Activated naive CD8-positive, alpha-beta T cell treated with anti-CD3 and anti-CD28 coated beads, Interleukin-2, amount 50 U/mL, for 24 hours (primary cell): ENCODE results near the gene OR8G5.
"Not testable (repeated sequence)": the region's sequence is repeated elsewhere in the genome, so short reads cannot be mapped to it uniquely, and the experiment has no call there.

ENCODE experiments used
- ATAC-seq: fragments of 150-1000 bp; cut with Tn5 transposase; one replicate; pipeline ENCODE4 v1.10.0; 2021
- DNase-seq: peaks from one replicate; pipeline ENCODE4 v3.0.0; 2021
- H3K27ac Mint-ChIP-seq: one replicate; pipeline ENCODE4 v1.8.0; 2021; ENCODE audit warnings: mild to moderate bottlenecking, mixed read lengths
- H3K27me3 Mint-ChIP-seq: one replicate; pipeline ENCODE4 v1.8.0; 2021; ENCODE audit warnings: mixed read lengths
- H3K36me3 Mint-ChIP-seq: one replicate; pipeline ENCODE4 v1.8.0; 2021; ENCODE audit warnings: low read depth, mixed read lengths
- H3K4me1 Mint-ChIP-seq: one replicate; pipeline ENCODE4 v1.8.0; 2021; ENCODE audit warnings: mixed read lengths
- H3K4me3 Mint-ChIP-seq: one replicate; pipeline ENCODE4 v1.8.0; 2021; ENCODE audit warnings: mild to moderate bottlenecking, moderate library complexity, mixed read lengths
- H3K9me3 Mint-ChIP-seq: one replicate; pipeline ENCODE4 v1.8.0; 2021; ENCODE audit warnings: mixed read lengths

The OR8G5 gene, protein sequence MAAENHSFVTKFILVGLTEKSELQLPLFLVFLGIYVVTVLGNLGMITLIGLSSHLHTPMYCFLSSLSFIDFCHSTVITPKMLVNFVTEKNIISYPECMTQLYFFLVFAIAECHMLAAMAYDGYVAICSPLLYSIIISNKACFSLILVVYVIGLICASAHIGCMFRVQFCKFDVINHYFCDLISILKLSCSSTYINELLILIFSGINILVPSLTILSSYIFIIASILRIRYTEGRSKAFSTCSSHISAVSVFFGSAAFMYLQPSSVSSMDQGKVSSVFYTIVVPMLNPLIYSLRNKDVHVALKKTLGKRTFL

GRCh38 chr11:124256076-124256475, at the start of gene OR8G5:
OR8G5 (plus strand) TSS chr11:124256376; CDS start chr11:124264932, 8,556 bp downstream.
- Mint-ChIP-seq H3K4me1 (no peaks in the 10 kb centered on the region), H3K27me3 (peaks cover 4% of the 10 kb centered on the region), H3K9me3 (no peaks in the 10 kb centered on the region), H3K27ac (no peak within 1 kb of the TSS), H3K4me3 (no peak within 1 kb of the TSS), H3K36me3 (no peaks in the 10 kb centered on the region)
- no peak for ATAC-seq
- no peak for DNase-seq

DNA sequence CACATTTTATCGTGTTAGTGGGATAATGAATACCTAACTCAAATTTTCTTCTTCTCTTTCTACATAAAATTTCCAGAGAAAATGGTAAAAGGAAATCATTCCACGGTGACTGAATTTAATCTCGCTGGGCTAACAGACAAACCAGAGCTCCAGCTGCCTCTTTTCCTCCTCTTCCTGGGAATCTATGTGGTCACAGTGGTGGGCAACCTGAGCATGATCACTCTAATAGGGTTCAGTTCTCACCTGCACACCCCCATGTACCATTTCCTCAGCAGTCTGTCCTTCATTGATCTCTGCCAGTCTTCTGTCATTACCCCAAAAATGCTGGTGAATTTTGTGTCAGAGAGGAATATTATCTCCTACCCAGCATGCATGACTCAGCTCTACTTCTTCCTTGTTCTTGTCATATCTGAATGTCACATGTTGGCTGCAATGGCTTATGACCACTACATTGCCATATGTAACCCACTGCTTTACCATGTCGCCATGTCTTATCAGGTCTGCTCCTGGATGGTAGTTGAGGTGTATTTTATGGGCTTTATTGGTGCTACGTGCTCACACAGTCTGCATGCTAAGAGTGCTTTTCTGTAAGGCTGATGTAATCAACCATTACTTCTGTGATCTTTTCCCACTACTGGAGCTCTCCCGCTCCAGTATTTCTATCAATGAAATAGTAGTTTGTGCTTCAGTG, 48.9 kb upstream of the OR8G5 start:
- DNase-seq: no peak
- H3K4me1 Mint-ChIP-seq: no peaks in the 10 kb centered on the region
- no peak overlapping the region for H3K27ac Mint-ChIP-seq
- no peak overlapping the region for H3K4me3 Mint-ChIP-seq
- no peaks in the 10 kb centered on the region for H3K9me3 Mint-ChIP-seq
- no peaks in the 10 kb centered on the region for H3K27me3 Mint-ChIP-seq
- no peaks in the 10 kb centered on the region for H3K36me3 Mint-ChIP-seq
- ATAC-seq: no peak

- no peak for ATAC-seq
- Mint-ChIP-seq H3K9me3 (no peaks in the 10 kb centered on the region), H3K27ac (no peak overlapping the region)
These were observed 46.3 kb upstream of the OR8G5 start for GRCh38 chr11:124209824-124210357.

DNA sequence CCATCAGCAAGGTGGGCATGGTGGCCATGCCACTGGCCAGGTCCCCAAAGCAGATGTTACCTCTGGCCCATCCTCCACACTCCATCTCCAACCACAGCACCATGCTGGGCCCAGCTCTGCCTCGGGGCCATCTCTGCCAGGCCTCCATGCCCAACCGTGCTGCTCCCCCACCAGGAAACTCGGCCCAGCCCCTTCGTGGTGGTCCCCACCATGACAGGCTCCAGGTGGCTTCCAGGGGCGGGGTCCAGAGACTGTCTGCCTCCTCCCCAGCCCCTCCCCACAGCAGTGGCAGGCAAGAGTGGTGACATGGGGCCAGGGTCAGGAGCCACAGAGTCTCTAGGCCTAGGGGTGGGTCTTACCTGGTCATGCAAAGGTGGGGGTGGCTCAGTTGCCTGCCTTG, 45.8 kb upstream of the OR8G5 start:
- no peak overlapping the region for H3K4me3 Mint-ChIP-seq

More at GRCh38 chr11:124209824-124210357, 46.3 kb upstream of the OR8G5 start:
- Mint-ChIP-seq H3K27me3 (no peaks in the 10 kb centered on the region), H3K4me1 (no peaks in the 10 kb centered on the region), H3K36me3 (no peaks in the 10 kb centered on the region), H3K4me3 (no peak overlapping the region)
- no peak for DNase-seq

DNA sequence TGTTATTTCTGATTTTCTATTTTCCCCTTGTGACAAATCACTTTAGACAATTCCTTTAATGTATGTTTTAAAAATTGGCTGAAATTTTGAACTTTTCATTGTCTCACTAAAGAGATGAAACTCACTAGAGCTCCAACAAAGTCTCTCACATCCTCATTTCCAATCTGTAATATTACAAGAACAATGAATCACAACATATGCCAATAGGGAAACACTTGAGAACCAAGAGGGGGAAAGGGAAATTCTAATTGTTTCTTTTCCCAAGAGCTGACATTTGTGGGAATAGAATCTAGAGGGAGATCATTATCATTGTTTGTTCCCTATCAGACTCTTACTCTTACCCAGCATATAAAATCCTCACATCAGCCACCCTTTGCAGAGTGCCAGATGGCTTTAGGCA, 44.9 kb upstream of the OR8G5 start:
- Mint-ChIP-seq H3K4me1 (no peaks in the 10 kb centered on the region), H3K9me3 (no peaks in the 10 kb centered on the region), H3K4me3 (no peak overlapping the region), H3K27me3 (no peaks in the 10 kb centered on the region), H3K27ac (no peak overlapping the region), H3K36me3 (no peaks in the 10 kb centered on the region)
- DNase-seq (no peak), ATAC-seq (no peak)

More for the DNA sequence above, 45.8 kb upstream of the OR8G5 start:
- Mint-ChIP-seq H3K36me3 (no peaks in the 10 kb centered on the region), H3K9me3 (no peaks in the 10 kb centered on the region), H3K4me1 (no peaks in the 10 kb centered on the region), H3K27ac (no peak overlapping the region), H3K27me3 (no peaks in the 10 kb centered on the region)
- DNase-seq (no peak), ATAC-seq (no peak)

- ATAC-seq: no peak
- no peaks in the 10 kb centered on the region for H3K27me3 Mint-ChIP-seq
- H3K9me3 Mint-ChIP-seq: no peaks in the 10 kb centered on the region
- no peaks in the 10 kb centered on the region for H3K4me1 Mint-ChIP-seq
- no peak overlapping the region for H3K27ac Mint-ChIP-seq
- no peak overlapping the region for H3K4me3 Mint-ChIP-seq
- H3K36me3 Mint-ChIP-seq: no peaks in the 10 kb centered on the region
- no peak for DNase-seq
These were observed 42.1 kb upstream of the OR8G5 start for GRCh38 chr11:124214027-124214426.

DNA sequence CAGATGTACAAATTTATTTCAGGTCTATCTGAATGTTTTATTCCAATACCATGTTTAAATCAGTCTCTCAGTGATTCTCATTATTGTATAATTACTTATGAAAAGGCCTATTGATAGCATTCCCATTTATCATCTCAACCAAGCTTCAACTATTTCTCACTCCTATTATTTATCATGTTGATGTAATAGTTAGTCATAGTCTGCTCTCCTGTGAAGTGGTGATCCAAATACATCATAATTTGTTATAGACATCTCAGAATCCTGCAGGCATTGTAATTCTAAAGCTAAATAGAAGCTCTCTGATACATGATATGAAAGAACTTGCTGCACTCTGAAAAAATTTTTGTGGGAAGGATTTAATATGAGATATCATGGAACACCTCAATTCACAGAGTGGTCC, 37.0 kb upstream of the OR8G5 start:
- ATAC-seq: no peak
- H3K9me3 Mint-ChIP-seq: no peaks in the 10 kb centered on the region
- no peak overlapping the region for H3K4me3 Mint-ChIP-seq
- H3K36me3 Mint-ChIP-seq: no peaks in the 10 kb centered on the region
- H3K27ac Mint-ChIP-seq: no peak overlapping the region
- no peaks in the 10 kb centered on the region for H3K27me3 Mint-ChIP-seq
- no peak for DNase-seq
- no peaks in the 10 kb centered on the region for H3K4me1 Mint-ChIP-seq

DNA sequence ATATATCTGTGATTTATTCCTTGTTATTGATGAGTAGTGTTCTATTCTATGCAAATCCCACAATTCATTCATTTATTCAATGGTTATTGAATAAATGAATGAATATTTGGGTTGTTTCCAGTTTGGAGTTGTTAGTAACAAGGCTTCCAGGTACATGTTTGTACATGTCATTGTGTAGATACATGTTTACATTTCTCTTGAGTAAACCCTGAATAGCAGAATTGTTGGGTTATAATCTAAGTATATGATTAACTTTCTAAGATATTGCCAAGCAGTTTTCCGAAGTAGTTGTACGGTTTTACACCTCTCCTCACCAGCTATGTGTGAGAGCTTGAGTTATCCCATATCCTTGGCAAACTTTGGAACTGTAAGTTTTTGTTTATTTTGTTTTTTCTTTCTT, 33.8 kb upstream of the OR8G5 start:
- Mint-ChIP-seq H3K36me3 (no peaks in the 10 kb centered on the region), H3K27me3 (no peaks in the 10 kb centered on the region), H3K27ac (no peak overlapping the region), H3K4me1 (no peaks in the 10 kb centered on the region), H3K9me3 (no peaks in the 10 kb centered on the region), H3K4me3 (no peak overlapping the region)
- DNase-seq (no peak), ATAC-seq (no peak)

- not testable (repeated sequence) for H3K4me3 Mint-ChIP-seq, H3K36me3 Mint-ChIP-seq, DNase-seq, H3K4me1 Mint-ChIP-seq, ATAC-seq, H3K9me3 Mint-ChIP-seq, H3K27ac Mint-ChIP-seq, H3K27me3 Mint-ChIP-seq
These were observed 31.4 kb upstream of the OR8G5 start for GRCh38 chr11:124224618-124225423.

DNA sequence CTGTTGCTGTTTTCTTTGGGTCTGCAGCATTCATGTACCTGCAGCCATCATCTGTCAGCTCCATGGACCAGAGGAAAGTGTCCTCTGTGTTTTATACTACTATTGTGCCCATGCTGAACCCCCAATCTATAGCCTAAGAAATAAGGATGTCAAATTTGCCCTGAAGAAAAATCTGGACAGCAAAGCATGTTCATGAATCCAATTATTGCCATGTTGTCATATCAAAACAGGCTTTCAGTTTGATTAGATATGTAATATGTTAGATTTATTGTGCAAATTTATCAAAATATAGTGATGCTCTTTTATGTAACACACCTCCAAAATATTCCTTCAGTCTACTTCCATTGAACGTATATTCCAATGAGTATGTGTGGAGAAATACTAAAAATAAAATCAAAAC, 30.7 kb upstream of the OR8G5 start:
- Mint-ChIP-seq H3K4me1 (no peaks in the 10 kb centered on the region), H3K9me3 (no peaks in the 10 kb centered on the region), H3K36me3 (no peaks in the 10 kb centered on the region), H3K27me3 (peaks cover 4% of the 10 kb centered on the region), H3K4me3 (no peak overlapping the region), H3K27ac (no peak overlapping the region)
- DNase-seq (no peak), ATAC-seq (no peak)

DNA sequence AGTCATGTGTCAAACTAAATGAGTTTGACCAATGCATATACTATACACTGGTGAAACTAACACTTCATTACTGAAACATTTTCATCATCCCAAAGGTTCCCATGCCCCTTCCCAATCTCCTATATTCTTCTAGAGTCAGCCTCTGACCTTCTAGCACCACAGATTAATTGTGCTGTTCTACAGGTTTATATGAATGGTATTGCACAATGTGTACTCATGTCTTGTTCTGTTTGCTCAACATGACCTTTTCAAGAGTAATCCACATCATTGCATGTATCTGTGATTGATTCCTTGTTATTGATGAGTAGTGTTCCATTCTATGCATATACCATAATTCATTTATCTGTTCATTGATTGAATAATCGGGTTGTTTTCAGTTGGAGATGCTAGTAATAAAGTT, 22.8 kb upstream of the OR8G5 start:
- ATAC-seq (no peak), DNase-seq (no peak)
- no peak overlapping the region for H3K27ac Mint-ChIP-seq
- H3K4me3 Mint-ChIP-seq: no peak overlapping the region
- no peaks in the 10 kb centered on the region for H3K9me3 Mint-ChIP-seq
- H3K27me3 Mint-ChIP-seq: no peaks in the 10 kb centered on the region
- no peaks in the 10 kb centered on the region for H3K36me3 Mint-ChIP-seq
- H3K4me1 Mint-ChIP-seq: no peaks in the 10 kb centered on the region

GRCh38 chr11:124238512-124238911, 17.7 kb upstream of the OR8G5 start:
- H3K4me1 Mint-ChIP-seq: no peaks in the 10 kb centered on the region
- DNase-seq (no peak), ATAC-seq (no peak)
- peaks cover 5% of the 10 kb centered on the region for H3K27me3 Mint-ChIP-seq
- H3K27ac Mint-ChIP-seq: no peak overlapping the region
- H3K4me3 Mint-ChIP-seq: no peak overlapping the region
- no peaks in the 10 kb centered on the region for H3K9me3 Mint-ChIP-seq
- H3K36me3 Mint-ChIP-seq: no peaks in the 10 kb centered on the region

DNA sequence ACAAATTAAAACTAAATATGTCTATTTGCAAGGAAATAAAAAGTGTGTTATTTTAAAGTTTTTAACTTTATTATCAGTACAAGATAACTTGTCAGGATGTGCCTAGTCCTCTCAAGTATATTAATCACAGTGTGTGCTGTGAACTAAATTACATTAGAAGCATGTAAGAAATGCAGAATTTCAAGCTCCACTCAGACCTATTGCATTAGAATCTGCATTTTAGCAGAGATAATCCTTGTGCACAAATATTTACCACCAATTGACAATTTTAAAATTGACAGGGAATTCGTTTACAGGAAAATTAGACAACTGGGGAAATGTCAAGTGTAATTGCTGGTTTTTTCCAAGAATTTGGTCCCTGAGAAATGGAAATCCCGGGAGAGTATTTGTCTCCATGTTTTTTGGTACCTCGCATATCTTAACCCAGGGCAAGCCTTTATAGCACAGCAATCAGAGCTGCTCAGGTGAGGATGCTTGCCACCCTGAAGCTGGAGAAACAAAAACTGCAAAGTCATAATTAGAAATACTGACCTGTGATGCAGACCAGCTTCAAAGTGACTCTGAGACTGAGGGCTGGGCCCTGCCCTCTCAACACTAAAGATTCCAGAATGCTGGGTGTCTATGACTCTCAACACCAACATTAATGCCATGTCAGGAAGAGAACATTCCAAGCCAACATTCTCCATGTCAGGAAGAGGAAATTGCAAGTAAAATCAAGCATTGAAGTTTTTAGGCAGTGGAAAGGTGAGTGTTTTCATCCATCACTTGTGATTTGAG, 15.4 kb upstream of the OR8G5 start, which contains the start of gene OR8G1:
OR8G1 (plus strand) TSS at position 475 of the 777 bp plus-strand sequence. CDS start 8,581 bp downstream, outside the sequence.
- Mint-ChIP-seq H3K9me3 (no peaks in the 10 kb centered on the region), H3K36me3 (no peaks in the 10 kb centered on the region), H3K4me1 (no peaks in the 10 kb centered on the region), H3K27ac (no peak within 1 kb of the TSS), H3K27me3 (peaks cover 5% of the 10 kb centered on the region), H3K4me3 (no peak within 1 kb of the TSS)
- ATAC-seq (no peak), DNase-seq (no peak)

- H3K36me3 Mint-ChIP-seq, H3K4me1 Mint-ChIP-seq, ATAC-seq, DNase-seq, H3K4me3 Mint-ChIP-seq, H3K9me3 Mint-ChIP-seq, H3K27ac Mint-ChIP-seq, H3K27me3 Mint-ChIP-seq: not testable (repeated sequence)
These were observed 6.3 kb upstream of the OR8G5 start for GRCh38 chr11:124249869-124250268.
